ENCODE results near the gene CMIP.

- TF ChIP-seq CTCF (IDR thresholded peaks at IDR 0.05) (no peak), POLR2A (IDR thresholded peaks at IDR 0.05) (no peak)
These were observed 214.6 kb downstream of the CMIP start for GRCh38 chr16:81659249-81659648.

Measured in esophagus squamous epithelium (tissue), 4 donors.